SK-N-SH treated with all-trans-retinoic acid at 6 μM for 48 hours (cell line): ENCODE results near the gene ITIH5.

Experiments used
- ATAC-seq: fragments of 200-7000 bp; cut with Tn5 transposase; 3 replicates; pipeline ENCODE4 v1.9.1; 2020; ENCODE audit warnings: mild to moderate bottlenecking, moderate library complexity
- ARNTL ChIP-seq: fragments of 450-650 bp; formaldehyde crosslinking; IDR thresholded peaks from 2 replicates; pipeline ENCODE4 v1.5.0; 2020; ENCODE audit warnings: low read depth, mild to moderate bottlenecking, moderate library complexity, borderline replicate concordance
- BACH2 ChIP-seq: fragments of 250-450 bp; sonication (Bioruptor Pico); IDR thresholded peaks from 2 replicates; pipeline ENCODE4 v1.9.0; 2021; ENCODE audit warnings: mild to moderate bottlenecking, borderline replicate concordance
- CSDC2 ChIP-seq: fragments of 250-450 bp; sonication (Bioruptor Pico); IDR thresholded peaks from 2 replicates; pipeline ENCODE4 v1.5.0; 2020; ENCODE audit warnings: mild to moderate bottlenecking, moderate library complexity
- ESRRG ChIP-seq: fragments of 250-450 bp; sonication (Bioruptor Pico); IDR thresholded peaks from 2 replicates; pipeline ENCODE4 v1.6.1; 2021; ENCODE audit warnings: mild to moderate bottlenecking
- GLIS3 ChIP-seq: fragments of 250-450 bp; sonication (Bioruptor Pico); IDR thresholded peaks from 2 replicates; pipeline ENCODE4 v1.5.0; 2020; ENCODE audit warnings: mild to moderate bottlenecking, moderate library complexity
- ISL1 ChIP-seq: fragments of 250-450 bp; sonication (Bioruptor Pico); IDR thresholded peaks from 2 replicates; pipeline ENCODE4 v2.1.2; 2022; ENCODE audit warnings: mild to moderate bottlenecking, moderate library complexity
- POU6F1 ChIP-seq: fragments of 250-450 bp; sonication (Bioruptor Pico); IDR thresholded peaks from 2 replicates; pipeline ENCODE4 v1.8.0; 2021; ENCODE audit warnings: low read depth, mild to moderate bottlenecking, moderate library complexity, borderline replicate concordance
- RARB ChIP-seq: fragments of 250-450 bp; sonication (Bioruptor Pico); IDR thresholded peaks from 2 replicates; pipeline ENCODE4 v1.8.0; 2021; ENCODE audit warnings: mild to moderate bottlenecking, moderate library complexity
- SNAI2 ChIP-seq: fragments of 250-450 bp; sonication (Bioruptor Pico); IDR thresholded peaks from 2 replicates; pipeline ENCODE4 v1.5.0; 2020; ENCODE audit warnings: mild to moderate bottlenecking, moderate library complexity
- TOX ChIP-seq: fragments of 250-450 bp; sonication (Bioruptor Pico); IDR thresholded peaks from 2 replicates; pipeline ENCODE4 v1.8.0; 2021; ENCODE audit warnings: mild to moderate bottlenecking, moderate library complexity, borderline replicate concordance
- TSHZ2 ChIP-seq: fragments of 250-450 bp; sonication (Bioruptor Pico); IDR thresholded peaks from 2 replicates; pipeline ENCODE4 v1.5.0; 2020; ENCODE audit warnings: mild to moderate bottlenecking, moderate library complexity
- ZC3H10 ChIP-seq: fragments of 250-450 bp; sonication (Bioruptor Pico); IDR thresholded peaks from 2 replicates; pipeline ENCODE4 v1.5.1; 2021; ENCODE audit warnings: mild to moderate bottlenecking, moderate library complexity
- ZFP30 ChIP-seq: fragments of 450-650 bp; formaldehyde crosslinking; IDR thresholded peaks from 2 replicates; pipeline ENCODE4 v1.5.0; 2022; ENCODE audit warnings: mild to moderate bottlenecking, moderate library complexity
- ZNF565 ChIP-seq: fragments of 450-650 bp; formaldehyde crosslinking; conservative IDR thresholded peaks from 2 replicates; pipeline ENCODE4 v1.5.0; 2020; ENCODE audit warnings: low read depth, mild to moderate bottlenecking, moderate library complexity
- ZNF70 ChIP-seq: fragments of 450-650 bp; formaldehyde crosslinking; IDR thresholded peaks from 2 replicates; pipeline ENCODE4 v1.5.0; 2020; ENCODE audit warnings: mild to moderate bottlenecking, moderate library complexity
- ZNF8 ChIP-seq: fragments of 450-650 bp; formaldehyde crosslinking; IDR thresholded peaks from 2 replicates; pipeline ENCODE4 v1.5.0; 2020; ENCODE audit warnings: mild to moderate bottlenecking, moderate library complexity
- TF ChIP-seq, protein P1 (sequence below): fragments of 250-450 bp; sonication (Bioruptor Pico); IDR thresholded peaks from 2 replicates; pipeline ENCODE4 v1.5.1; 2020; ENCODE audit warnings: low read depth, mild to moderate bottlenecking, moderate library complexity
- TF ChIP-seq, protein P2 (sequence below): fragments of 250-450 bp; sonication (Bioruptor Pico); IDR thresholded peaks from 2 replicates; pipeline ENCODE4 v1.5.1; 2021; ENCODE audit warnings: mild to moderate bottlenecking, moderate library complexity
- TF ChIP-seq, protein P3 (sequence below): fragments of 250-450 bp; sonication (Bioruptor Pico); IDR thresholded peaks from 2 replicates; pipeline ENCODE4 v1.8.0; 2020; ENCODE audit warnings: mild to moderate bottlenecking, moderate library complexity, borderline replicate concordance

The ITIH5 gene

GRCh38 chr10:7593063-7593462, 73.7 kb downstream of the ITIH5 start:
- ATAC-seq, result no peak; the same call in 2 of the 3 replicates
- TF ChIP-seq ZNF8 (CRISPR knock-in tag) (no peak), TOX (CRISPR knock-in tag) (no peak), CSDC2 (CRISPR knock-in tag) (no peak), RARB (CRISPR knock-in tag) (no peak)
- TF ChIP-seq, protein P1, sequence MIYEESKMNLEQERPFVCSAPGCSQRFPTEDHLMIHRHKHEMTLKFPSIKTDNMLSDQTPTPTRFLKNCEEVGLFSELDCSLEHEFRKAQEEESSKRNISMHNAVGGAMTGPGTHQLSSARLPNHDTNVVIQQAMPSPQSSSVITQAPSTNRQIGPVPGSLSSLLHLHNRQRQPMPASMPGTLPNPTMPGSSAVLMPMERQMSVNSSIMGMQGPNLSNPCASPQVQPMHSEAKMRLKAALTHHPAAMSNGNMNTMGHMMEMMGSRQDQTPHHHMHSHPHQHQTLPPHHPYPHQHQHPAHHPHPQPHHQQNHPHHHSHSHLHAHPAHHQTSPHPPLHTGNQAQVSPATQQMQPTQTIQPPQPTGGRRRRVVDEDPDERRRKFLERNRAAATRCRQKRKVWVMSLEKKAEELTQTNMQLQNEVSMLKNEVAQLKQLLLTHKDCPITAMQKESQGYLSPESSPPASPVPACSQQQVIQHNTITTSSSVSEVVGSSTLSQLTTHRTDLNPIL (CRISPR knock-in tag), result no peak

DNA sequence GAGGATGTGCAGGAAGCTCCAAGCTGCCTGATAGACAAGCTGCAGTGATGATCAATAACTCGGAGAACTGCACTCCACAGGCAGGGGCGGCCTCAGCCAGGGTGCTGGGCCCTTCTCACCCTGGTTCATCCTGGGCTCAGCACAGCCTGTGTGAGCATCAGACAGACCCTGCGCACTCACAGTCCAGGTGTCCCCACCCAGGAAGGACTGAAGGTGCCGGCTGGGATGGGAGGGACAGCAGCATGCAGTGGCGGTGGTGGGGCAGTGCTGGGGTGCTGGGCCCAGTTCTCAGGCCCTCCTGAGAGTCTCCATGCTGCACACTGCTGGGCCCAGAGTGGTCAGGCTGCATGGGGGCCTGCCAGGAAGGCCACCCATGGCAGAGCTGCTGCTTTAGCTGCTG, 74.1 kb downstream of the ITIH5 start:
- ATAC-seq, result no peak
- TF ChIP-seq ARNTL (CRISPR knock-in tag) (no peak), TSHZ2 (CRISPR knock-in tag) (no peak), TOX (CRISPR knock-in tag) (no peak)
- TF ChIP-seq, protein P2, sequence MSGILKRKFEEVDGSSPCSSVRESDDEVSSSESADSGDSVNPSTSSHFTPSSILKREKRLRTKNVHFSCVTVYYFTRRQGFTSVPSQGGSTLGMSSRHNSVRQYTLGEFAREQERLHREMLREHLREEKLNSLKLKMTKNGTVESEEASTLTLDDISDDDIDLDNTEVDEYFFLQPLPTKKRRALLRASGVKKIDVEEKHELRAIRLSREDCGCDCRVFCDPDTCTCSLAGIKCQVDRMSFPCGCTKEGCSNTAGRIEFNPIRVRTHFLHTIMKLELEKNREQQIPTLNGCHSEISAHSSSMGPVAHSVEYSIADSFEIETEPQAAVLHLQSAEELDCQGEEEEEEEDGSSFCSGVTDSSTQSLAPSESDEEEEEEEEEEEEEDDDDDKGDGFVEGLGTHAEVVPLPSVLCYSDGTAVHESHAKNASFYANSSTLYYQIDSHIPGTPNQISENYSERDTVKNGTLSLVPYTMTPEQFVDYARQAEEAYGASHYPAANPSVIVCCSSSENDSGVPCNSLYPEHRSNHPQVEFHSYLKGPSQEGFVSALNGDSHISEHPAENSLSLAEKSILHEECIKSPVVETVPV (CRISPR knock-in tag), result no peak

DNA sequence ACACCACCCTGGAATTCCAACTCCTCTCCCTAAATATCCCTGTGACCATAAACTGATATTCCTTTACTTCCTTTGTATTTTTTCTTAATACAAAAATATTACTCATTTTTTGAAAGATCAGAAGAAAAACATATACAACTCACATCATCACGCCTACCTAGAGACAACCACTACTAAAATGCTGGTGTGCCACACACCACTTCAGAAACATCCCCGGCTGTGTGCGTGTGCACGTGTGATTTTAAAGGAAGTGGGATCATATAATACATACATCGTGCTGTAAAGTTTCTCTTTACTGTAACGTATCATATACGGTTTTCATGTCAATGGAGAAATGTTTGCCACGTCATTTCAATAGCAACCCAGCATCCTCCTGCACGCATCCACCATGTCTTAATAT, 76.5 kb downstream of the ITIH5 start:
- TF ChIP-seq BACH2 (CRISPR knock-in tag) (no peak), GLIS3 (CRISPR knock-in tag) (no peak), ZFP30 (CRISPR knock-in tag) (no peak), ARNTL (CRISPR knock-in tag) (no peak), ZNF8 (CRISPR knock-in tag) (no peak), ISL1 (CRISPR knock-in tag) (no peak), ZNF70 (no peak), SNAI2 (CRISPR knock-in tag) (no peak), ZNF565 (CRISPR knock-in tag) (no peak), ESRRG (CRISPR knock-in tag) (no peak), POU6F1 (CRISPR knock-in tag) (no peak), ZC3H10 (CRISPR knock-in tag) (no peak), TSHZ2 (CRISPR knock-in tag) (no peak), TOX (CRISPR knock-in tag) (no peak)
- TF ChIP-seq, protein P1 (CRISPR knock-in tag), result no peak
- TF ChIP-seq, protein P3, sequence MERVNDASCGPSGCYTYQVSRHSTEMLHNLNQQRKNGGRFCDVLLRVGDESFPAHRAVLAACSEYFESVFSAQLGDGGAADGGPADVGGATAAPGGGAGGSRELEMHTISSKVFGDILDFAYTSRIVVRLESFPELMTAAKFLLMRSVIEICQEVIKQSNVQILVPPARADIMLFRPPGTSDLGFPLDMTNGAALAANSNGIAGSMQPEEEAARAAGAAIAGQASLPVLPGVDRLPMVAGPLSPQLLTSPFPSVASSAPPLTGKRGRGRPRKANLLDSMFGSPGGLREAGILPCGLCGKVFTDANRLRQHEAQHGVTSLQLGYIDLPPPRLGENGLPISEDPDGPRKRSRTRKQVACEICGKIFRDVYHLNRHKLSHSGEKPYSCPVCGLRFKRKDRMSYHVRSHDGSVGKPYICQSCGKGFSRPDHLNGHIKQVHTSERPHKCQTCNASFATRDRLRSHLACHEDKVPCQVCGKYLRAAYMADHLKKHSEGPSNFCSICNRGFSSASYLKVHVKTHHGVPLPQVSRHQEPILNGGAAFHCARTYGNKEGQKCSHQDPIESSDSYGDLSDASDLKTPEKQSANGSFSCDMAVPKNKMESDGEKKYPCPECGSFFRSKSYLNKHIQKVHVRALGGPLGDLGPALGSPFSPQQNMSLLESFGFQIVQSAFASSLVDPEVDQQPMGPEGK (CRISPR knock-in tag), result no peak
- TF ChIP-seq, protein P2 (CRISPR knock-in tag), result no peak
- TF ChIP-seq, all 23 proteins: peak for 0
- no peak for ATAC-seq
